Muscle of leg (tissue), 11 donors: ENCODE results near the gene ALDH1A2. TPM values are rescaled to one million over a fixed set of nuclear protein-coding genes. Genes with fewer than 3 reads are reported as not detected.

Experiments
- DNase-seq: peaks from one replicate; pipeline ENCODE4 v3.0.0; 2013
- H3K27ac ChIP-seq: one replicate; pipeline ENCODE4 v1.5.1; 2013; ENCODE audit warnings: mild to moderate bottlenecking, low read length, control low read depth
- H3K27me3 ChIP-seq: one replicate; pipeline ENCODE4 v1.6.1; 2013; ENCODE audit warnings: low read length; ENCODE audit not compliant: control insufficient read depth, insufficient read depth
- H3K36me3 ChIP-seq: one replicate; pipeline ENCODE4 v1.6.1; 2013; ENCODE audit warnings: low read length; ENCODE audit not compliant: control insufficient read depth, insufficient read depth
- H3K4me1 ChIP-seq: one replicate; pipeline ENCODE4 v1.6.1; 2013; ENCODE audit warnings: low read length; ENCODE audit not compliant: control insufficient read depth, insufficient read depth
- H3K4me3 ChIP-seq: one replicate; pipeline ENCODE4 v1.5.1; 2013; ENCODE audit warnings: low read length, control low read depth
- H3K9me3 ChIP-seq: replicated peaks from 2 replicates; pipeline ENCODE4 v1.6.1; 2013; ENCODE audit warnings: low read depth, low read length; ENCODE audit not compliant: control insufficient read depth
- WGBS: methylation state at CpG from one replicate; pipeline ENCODE4 v1.1.5; 2013; ENCODE audit warnings: missing lambda C conversion rate; ENCODE audit not compliant: insufficient coverage; 5-methylcytosine and 5-hydroxymethylcytosine counted together
- polyA plus RNA-seq, 8 donors: library from polyadenylated mRNA; unstranded; fragments of 120-200 nt; gene quantifications; one replicate each; pipeline versions ENCODE4 v1.2.1 to v1.2.3, GENCODE V29; 2013; ENCODE audit warnings: inconsistent platforms in 1 of 8, low replicate concordance in 1 of 8; ENCODE audit not compliant: insufficient read length in 8 of 8, insufficient read depth in 1 of 8
- total RNA-seq: library from RNA; stranded (reverse); fragments of 120-200 nt; gene quantifications from one replicate; pipeline ENCODE4 v1.2.4, GENCODE V29; 2013

The ALDH1A2 gene
- total and polyA plus RNA-seq, 9 donors, result 22.3 to 55.3 (median 35.9) TPM

DNA sequence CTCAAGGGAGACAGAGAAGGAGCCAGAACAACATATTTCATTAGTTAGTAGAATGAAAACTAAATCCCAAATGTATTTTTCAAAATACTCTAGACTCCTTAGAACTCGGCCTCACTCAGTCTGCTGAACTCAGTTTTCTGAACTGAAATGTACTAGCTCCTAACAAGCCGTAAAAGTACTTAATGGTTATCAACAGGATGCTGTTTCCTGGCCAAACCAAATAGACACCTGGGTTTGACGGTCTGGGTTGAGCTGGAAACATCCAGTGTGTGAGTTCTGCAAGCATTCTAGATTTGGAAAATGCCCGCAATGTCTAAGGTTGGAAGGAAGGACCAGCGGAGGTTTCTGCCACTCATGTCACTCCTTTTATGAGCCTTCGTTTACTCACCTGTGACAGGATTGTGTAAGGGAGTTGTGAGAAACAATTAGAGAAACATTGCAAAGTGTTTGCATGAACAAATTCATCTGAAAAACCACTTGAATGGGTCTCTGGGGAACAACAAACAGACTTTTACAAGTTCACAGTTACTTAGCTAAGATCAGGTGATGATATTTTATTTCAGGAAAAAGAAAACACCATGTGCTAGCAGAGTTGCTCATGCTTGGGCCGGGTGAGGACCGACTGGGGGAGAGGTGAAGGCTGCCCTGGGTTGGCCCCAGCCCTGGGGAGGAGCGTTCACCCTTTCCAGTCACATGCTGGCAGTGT, 151.0 kb downstream of the ALDH1A2 start:
- peak; percentile 43 for DNase-seq
- H3K27ac ChIP-seq, result no peak overlapping the region

DNA sequence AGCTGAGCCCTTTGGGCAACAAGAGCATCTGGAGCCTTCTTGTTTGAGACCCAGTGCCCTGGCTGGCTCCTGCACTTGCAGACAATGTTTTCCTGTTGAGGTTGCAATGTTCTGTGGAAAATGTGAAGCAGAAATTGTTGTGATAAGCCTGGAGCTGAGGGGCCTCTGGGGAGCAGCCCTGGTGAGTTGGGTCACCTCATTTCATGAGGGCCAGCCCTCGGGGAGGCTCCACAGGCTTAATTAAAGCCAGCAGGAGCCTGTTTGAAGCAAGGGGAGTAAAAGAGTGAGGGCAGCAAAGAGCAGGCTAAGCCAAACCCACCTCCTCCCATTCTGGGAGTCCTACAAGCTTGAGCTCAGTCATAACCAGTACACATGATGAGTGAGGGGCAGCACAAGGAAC, 154.3 kb downstream of the ALDH1A2 start:
- Histone ChIP-seq H3K4me3 (no peak overlapping the region), H3K27ac (no peak overlapping the region), H3K9me3 (no peaks in the 10 kb centered on the region), H3K4me1 (no peaks in the 10 kb centered on the region), H3K36me3 (no peaks in the 10 kb centered on the region), H3K27me3 (no peaks in the 10 kb centered on the region)
- no peak for DNase-seq
- WGBS, result 0% methylated on average over 1 of the region's 1 CpG

More for the DNA sequence above, 151.0 kb downstream of the ALDH1A2 start:
- Histone ChIP-seq H3K27me3 (peaks cover 11% of the 10 kb centered on the region), H3K36me3 (no peaks in the 10 kb centered on the region), H3K4me3 (no peak overlapping the region), H3K9me3 (no peaks in the 10 kb centered on the region), H3K4me1 (no peaks in the 10 kb centered on the region)
- WGBS, result 51% methylated on average over 5 of the region's 9 CpGs

DNA sequence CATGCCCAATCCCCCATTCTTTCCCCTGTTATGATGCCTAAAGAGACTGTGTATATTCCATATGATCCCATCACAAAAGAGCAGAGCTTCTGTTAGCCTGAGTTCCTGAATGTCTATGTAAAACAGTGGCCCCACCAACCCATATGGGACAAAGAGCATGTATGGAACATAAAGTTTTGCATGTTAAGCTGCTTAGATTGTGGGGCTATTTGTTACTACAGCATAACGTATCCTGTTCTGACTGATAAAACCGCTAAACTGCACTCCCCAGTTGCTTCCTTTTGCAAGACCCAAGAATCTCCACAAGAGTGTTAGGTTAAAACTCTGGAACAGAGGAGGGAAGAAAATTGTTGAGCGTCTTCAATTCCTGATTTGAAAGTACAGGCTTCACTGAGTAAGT, 154.8 kb downstream of the ALDH1A2 start:
- Histone ChIP-seq H3K27me3 (no peaks in the 10 kb centered on the region), H3K36me3 (no peaks in the 10 kb centered on the region), H3K4me3 (no peak overlapping the region), H3K9me3 (no peaks in the 10 kb centered on the region), H3K27ac (no peak overlapping the region), H3K4me1 (no peaks in the 10 kb centered on the region)
- DNase-seq, result no peak
- no CpG with 5 or more reads among the region's 3 CpGs for WGBS

DNA sequence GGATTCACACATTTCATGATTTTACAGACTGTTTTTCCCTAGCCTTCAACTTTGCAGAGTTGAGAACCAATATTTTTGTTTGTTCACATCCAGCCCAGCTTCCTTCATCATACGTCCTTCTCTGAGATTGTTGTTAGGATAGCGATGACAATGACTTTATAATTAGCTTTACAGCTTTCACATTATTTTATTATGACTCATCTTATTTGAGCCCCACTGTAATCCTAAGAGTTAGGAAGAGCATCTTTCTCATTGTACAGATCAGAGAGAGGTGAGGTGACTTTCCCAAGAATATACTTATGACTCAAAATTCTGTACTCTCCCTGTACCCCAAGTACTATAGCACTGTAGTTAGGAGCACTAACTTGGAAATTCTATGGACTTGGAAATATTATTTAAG, 156.1 kb downstream of the ALDH1A2 start:
- H3K27me3 ChIP-seq, result no peaks in the 10 kb centered on the region
- H3K27ac ChIP-seq, result no peak overlapping the region
- no peaks in the 10 kb centered on the region for H3K4me1 ChIP-seq
- no peaks in the 10 kb centered on the region for H3K9me3 ChIP-seq
- H3K4me3 ChIP-seq, result no peak overlapping the region
- DNase-seq, result no peak
- H3K36me3 ChIP-seq, result no peaks in the 10 kb centered on the region
- no CpG with 5 or more reads among the region's 2 CpGs for WGBS

DNA sequence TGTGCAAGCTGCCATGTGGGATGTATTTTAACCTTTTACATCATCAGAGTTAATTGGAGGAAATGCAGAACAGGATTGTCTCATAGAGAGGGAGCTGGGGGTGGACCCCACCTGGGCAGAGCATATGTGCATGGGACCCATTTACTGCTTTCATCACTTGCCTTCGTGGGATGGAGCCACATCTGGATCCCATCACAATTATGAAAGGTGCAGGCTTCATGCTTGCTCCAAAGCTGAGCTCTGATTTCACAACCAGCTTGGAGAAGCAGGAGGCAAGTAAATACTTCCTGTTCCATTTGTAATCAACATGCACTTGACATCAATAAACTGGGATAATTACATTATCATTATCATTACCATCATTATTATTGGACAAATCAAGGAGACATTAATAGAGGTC, 161.9 kb downstream of the ALDH1A2 start:
- no peak for DNase-seq
- no peak overlapping the region for H3K27ac ChIP-seq
- no peaks in the 10 kb centered on the region for H3K36me3 ChIP-seq
- H3K9me3 ChIP-seq, result no peaks in the 10 kb centered on the region
- no peaks in the 10 kb centered on the region for H3K4me1 ChIP-seq
- no peak overlapping the region for H3K4me3 ChIP-seq
- H3K27me3 ChIP-seq, result peaks cover 2% of the 10 kb centered on the region
- WGBS, result 0% methylated on average over 1 of the region's 1 CpG

Other genes starting within 250 kb of the ALDH1A2 start
- 0.09 TPM for gene AQP9, start 72.7 kb upstream of the ALDH1A2 start, total RNA-seq
- under 1 TPM in 7 of 8 donors, not detected in 1; 0.05 to 0.72 (median 0.14) TPM for gene AQP9, start 72.7 kb upstream of the ALDH1A2 start, polyA plus RNA-seq